NCI-H1105 (cell line): ENCODE data around the gene OBSCN.
"Not testable (repeated sequence)": the region's sequence is repeated elsewhere in the genome, so short reads cannot be mapped to it uniquely, and the experiment has no call there.

Source experiments
- DNase-seq: peaks from one replicate; lab custom pipeline; 2025; lab: John Stamatoyannopoulos, UW

Gene OBSCN

GRCh38 chr1:228170666-228171065 is 37.2 kb upstream of the OBSCN start:
- no peak for DNase-seq

- no peak for DNase-seq
Observed at GRCh38 chr1:228171221-228171891, 36.5 kb upstream of the OBSCN start.

GRCh38 chr1:228172591-228173527 is 35.0 kb upstream of the OBSCN start:
- DNase-seq = no peak

GRCh38 chr1:228173528-228174481 is 34.0 kb upstream of the OBSCN start:
- not testable (repeated sequence) for DNase-seq

DNA sequence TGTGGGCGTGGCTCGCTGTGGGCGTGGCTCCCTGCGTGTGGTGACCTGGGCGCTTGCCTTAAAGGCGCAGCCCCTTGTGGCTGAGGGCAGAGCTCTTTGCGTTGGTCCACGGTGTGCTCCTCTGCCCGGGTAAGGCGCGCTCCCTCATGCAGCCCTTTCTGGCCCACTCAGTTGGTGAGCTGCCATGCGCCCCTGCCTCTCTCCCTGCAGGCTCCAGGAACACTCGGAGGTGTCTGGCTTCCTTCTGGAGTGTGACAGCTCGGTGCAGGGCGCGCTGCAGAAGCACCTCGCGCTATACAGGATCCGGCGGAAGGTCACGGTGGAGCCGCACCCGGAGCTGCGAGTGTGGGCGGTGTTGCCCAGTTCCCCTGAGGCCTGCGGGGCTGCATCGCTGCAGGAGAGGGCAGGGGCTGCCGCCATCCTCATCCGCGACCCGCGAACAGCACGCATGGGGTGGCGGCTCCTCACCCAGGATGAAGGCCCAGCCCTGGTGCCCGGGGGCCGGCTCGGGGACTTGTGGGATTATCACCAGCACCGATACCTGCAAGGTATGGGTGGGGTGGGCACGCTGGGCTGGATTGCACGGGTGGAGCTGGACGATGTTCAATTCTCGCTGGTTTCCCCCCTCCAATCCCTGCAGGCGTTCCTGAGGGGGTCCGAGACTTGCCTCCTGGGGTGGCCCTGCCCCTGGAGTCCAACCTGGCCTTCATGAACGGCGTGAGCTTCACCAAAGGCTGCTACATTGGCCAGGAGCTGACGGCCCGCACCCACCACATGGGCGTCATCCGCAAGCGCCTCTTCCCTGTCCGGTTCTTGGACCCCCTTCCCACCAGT is 33.1 kb upstream of the OBSCN start:
- DNase-seq = no peak

- no peak for DNase-seq
Observed at GRCh38 chr1:228175316-228176023, 32.4 kb upstream of the OBSCN start.

DNA sequence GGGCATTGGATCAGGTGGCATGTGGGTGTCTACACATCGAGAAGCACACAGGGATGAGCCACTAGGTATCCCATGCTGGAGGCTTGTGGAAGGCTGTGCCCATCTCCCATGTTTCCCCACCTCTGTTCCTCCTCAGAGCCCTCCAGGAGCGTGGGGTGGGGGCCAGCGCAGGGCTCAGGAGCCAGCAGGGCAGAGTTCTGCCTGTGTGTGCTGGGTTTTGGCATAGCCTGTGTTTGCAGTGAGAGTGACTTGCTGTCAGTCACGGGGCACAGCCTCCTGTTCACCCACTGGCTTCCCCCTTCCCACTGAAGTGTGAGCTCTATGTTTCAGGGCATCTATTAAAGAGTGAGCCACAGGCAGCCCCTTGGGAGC is 31.8 kb upstream of the OBSCN start:
- DNase-seq = no peak

DNA sequence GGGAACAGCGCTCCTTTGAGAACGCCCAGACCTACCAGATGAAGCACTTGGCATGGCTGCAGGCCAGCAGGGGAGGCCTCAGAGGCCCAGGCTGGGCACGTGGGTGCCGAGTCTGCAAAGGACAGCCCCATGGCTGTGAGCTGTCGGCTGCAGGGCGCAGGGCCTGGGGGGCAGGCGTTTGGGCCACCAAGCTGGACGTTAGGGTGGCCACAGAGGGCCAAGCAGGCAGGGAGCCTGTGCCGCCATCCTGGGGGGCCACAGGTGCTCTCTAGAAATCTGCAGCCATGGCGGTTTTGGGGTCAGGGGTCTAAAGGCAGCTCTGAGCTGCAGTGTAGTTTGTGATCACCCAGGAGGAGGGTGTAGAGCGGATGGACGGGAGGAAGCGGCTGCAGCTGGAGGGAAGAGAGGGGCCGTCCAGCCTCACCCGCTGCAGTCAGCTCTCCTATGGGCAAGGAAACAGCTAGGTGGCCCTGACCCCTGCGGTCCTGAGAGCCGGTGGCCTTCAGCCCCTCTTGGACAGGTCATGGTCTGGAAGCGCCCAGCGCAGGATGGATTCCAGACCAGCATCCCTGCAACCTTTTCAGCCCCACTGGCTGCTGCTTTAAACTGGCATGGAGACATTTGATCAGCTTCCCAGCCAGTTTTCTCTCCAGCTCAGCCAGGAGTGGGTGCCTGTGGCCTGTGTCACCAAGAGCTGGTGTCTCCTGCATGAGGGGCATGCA is 31.2 kb upstream of the OBSCN start:
- no peak for DNase-seq

DNA sequence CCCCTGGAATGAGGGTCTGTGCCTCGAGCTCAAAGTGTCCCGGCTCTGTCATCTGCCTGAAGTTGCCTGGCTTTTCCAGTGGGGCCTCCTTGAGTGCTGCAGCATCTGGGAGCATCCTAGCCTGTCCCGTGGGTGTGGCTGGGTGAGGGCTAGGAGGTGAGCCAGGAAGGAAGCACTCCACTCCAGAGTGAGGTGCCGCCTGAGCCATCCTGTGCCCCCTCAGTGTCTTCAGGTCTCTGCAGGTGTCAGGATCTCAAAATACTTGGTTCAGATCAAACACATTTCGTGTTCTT is 30.7 kb upstream of the OBSCN start:
- no peak for DNase-seq

DNA sequence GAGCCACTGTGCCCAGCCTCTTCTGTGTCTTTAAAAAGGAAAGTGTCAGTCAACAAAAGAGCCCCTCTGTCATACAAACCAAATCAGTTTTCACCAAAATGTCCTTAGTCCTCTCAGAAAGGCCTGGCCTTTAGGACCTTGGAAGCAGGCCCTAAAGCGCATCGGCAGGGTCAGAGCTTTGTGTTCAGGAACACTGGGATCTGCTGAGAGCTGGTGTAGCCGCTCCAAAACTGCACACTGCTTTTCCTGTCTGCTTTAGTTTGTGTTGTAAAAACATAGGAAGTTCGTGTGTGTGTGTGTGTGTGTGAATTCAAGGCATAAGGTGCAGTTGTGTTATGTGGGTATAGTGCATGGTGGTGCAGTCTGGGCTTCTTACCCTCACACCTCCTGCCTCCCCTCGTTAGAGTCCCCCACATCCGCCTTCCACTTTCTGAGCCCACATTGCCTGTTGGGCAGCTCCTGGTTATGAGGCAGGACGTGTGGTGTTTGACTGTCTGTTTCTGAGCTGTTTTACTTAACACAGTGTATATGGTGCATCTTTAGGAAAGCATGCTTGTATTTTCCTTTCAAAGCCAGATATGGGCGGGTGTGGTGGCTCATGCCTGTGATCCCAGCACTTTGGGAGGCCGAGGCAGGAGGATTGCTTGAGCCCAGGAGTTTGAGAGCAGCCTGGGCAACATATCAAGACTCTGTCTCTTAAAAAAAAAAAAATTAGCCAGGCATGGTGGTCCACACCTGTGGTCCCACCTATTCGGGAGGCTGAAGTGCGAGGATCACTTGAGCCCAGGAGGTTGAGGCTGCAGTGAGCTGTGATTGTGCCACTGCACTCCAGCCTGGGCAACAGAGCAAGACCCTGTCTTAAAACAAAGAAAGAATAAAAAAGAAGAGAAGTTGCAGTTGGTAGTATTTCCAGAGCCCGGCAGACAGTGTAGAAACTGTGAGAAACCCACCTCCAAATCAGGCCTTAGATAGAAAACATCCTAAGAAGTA is 29.8 kb upstream of the OBSCN start:
- no peak for DNase-seq

DNA sequence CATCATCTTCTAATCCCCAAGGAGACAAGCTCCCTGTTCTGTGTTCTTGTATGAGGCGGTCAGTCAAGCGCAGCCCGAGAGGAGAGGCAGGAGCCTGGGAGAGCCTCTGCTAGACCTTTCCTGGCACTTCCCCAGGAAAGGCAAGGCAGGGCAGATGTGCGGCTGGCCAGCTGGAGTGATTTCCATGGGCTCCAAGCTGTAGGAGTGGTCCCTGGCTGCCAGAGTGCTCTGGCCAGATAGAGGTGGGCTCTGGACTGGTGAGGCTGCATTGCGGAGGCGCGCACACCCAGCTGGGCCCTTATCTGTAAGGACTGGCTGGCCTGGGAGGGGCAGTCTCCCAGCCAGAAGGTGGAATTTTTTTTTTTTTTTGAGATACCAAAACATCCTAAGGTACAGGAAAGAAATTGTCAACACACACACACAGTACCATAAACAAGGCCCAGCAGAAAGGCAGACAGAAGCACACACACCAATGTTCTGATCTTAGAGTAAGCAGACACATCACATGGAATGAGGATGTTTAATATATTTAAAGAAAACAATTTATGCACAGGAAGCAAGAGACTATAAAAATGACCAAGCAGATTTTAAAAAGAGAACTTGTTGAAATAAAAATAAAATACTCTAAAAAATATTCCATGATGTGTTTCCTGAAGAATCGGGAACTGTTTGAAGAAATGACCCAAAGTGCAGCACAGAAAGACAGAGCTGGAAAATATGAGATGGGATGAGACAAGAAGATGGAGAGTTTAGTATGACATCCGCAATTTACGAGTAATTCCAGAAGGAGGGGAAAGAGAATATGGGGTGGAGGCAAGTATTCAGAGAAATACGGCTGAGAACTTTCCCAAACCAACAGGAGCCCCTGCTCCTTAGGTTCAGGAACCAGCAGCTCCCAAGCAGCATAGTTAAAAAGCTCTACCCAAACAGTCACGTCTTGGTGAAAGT is 28.8 kb upstream of the OBSCN start:
- no peak for DNase-seq

DNA sequence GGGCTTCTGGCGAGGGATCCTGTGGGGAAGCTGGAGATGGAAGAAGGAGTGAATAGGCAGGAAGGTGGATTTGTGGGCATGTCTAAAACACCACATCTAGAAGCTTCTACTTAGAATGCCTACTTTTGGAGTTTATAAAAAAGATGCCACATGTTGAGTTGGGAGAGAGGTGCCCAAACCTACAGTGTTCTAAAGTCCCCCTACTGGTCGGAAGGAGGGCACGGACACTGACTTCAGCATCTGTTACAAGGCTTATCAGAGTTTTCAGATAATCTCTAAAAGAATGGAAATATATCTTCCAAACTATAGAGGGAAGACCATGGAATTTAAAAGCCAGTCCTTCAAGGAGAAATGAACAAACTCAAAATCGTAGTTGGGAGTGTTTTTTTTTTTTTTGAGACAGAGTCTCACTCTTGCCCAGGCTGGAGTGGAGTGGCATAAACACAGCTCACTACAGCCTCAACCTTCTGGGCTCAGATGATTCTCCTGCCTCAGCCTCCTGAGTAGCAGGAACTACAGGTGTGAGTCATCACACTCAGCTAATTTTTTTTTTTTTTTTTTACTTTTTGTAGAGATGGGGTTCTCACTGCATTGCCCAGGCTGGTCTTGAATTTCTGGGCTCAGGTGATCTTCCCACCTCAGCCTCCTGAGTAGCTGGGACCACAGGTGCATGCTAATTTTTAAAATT is 27.4 kb upstream of the OBSCN start:
- DNase-seq = no peak

GRCh38 chr1:228180959-228181644 is 26.7 kb upstream of the OBSCN start:
- no peak for DNase-seq

- DNase-seq = no peak
Observed at GRCh38 chr1:228181645-228182034, 26.2 kb upstream of the OBSCN start.

- DNase-seq = no peak
Observed at GRCh38 chr1:228182296-228183030, 25.4 kb upstream of the OBSCN start.

DNA sequence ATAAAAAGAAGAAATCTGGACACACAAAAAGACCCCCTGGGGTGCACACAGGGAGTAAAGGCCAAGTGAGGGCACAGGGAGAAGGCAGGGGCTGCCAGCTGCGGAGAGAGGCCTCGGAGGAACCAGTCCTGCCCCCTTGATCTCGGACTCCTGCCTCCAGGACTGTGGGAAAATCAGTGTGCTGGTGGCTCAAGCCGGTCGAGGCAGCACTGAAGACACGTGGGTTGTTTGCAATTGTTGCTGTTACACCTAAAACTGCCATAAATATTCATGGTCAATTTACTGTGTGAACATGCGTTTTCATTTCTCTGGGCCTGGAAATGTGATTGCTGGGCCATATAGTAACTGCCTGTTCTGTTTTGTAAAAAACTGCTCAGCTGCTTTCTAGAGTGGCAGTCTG is 23.7 kb upstream of the OBSCN start:
- no peak for DNase-seq
